K562 (cell line): Measurements from ENCODE around the gene JSRP1.

Experiments used
- GATAD2B ChIP-seq: fragments of 450-650 bp; IDR thresholded peaks from 2 replicates; pipeline ENCODE4 v1.6.1; 2017; ENCODE audit warnings: mild to moderate bottlenecking, borderline replicate concordance
- JUND ChIP-seq, 2 experiments: IDR thresholded peaks; 2 replicates in 1 of 2; 3 replicates in 1 of 2; pipeline ENCODE4 v1.6.1; 2011; ENCODE audit warnings: borderline replicate concordance in 2 of 2, low read depth in 2 of 2, low read length in 2 of 2, improper control_type of control experiment in 1 of 2, missing biosample characterization in 1 of 2, missing genetic modification characterization in 1 of 2, missing genetic modification reagents in 1 of 2
- TF ChIP-seq, protein P1 (sequence below): sonication (generic); formaldehyde crosslinking; IDR thresholded peaks from 2 replicates; pipeline ENCODE4 v1.5.0; 2020; ENCODE audit warnings: missing genetic modification reagents
- TF ChIP-seq, protein P2 (sequence below): sonication (generic); formaldehyde crosslinking; IDR thresholded peaks from 2 replicates; pipeline ENCODE4 v1.8.0; 2022; ENCODE audit warnings: missing genetic modification reagents, mild to moderate bottlenecking, borderline replicate concordance

DNA sequence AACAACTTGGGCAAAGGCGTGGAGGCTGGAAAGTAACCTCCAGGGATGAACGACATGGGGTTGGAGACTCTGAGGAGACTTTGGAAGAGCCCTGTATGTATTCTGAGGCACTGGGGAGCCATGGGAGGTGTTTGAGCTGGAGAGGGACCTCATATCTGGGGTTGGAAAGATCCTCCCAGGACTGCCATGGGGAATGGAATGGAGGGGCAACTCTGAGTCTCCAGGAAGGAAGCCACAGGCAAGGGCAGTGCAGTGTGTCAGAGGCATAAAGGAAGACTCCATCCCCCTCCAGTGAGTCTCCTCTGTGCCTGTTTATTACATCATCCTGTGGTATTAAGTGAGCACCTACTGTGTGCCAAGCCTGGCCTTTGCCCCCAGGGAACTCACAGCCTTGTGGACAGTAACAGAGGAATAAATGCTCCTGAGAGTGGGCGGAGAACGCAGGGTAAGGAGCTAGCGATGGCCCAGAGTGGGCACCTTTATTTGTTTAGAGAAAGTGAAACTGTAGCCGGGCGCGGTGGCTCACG, 18.0 kb upstream of the JSRP1 start:
- TF ChIP-seq, protein P1, sequence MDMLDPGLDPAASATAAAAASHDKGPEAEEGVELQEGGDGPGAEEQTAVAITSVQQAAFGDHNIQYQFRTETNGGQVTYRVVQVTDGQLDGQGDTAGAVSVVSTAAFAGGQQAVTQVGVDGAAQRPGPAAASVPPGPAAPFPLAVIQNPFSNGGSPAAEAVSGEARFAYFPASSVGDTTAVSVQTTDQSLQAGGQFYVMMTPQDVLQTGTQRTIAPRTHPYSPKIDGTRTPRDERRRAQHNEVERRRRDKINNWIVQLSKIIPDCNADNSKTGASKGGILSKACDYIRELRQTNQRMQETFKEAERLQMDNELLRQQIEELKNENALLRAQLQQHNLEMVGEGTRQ (CRISPR knock-in tag): no peak
- TF ChIP-seq, protein P2, sequence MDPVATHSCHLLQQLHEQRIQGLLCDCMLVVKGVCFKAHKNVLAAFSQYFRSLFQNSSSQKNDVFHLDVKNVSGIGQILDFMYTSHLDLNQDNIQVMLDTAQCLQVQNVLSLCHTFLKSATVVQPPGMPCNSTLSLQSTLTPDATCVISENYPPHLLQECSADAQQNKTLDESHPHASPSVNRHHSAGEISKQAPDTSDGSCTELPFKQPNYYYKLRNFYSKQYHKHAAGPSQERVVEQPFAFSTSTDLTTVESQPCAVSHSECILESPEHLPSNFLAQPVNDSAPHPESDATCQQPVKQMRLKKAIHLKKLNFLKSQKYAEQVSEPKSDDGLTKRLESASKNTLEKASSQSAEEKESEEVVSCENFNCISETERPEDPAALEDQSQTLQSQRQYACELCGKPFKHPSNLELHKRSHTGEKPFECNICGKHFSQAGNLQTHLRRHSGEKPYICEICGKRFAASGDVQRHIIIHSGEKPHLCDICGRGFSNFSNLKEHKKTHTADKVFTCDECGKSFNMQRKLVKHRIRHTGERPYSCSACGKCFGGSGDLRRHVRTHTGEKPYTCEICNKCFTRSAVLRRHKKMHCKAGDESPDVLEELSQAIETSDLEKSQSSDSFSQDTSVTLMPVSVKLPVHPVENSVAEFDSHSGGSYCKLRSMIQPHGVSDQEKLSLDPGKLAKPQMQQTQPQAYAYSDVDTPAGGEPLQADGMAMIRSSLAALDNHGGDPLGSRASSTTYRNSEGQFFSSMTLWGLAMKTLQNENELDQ (CRISPR knock-in tag): no peak
- TF ChIP-seq JUND (IDR thresholded peaks at IDR 0.05; ENCODE audit: borderline replicate concordance, low read depth, low read length): no peak
- no peak for TF ChIP-seq JUND (tag; IDR thresholded peaks at IDR 0.05; ENCODE audit: borderline replicate concordance, low read depth, low read length)
- no peak for TF ChIP-seq GATAD2B
